Tibial nerve (tissue), 4 donors: ENCODE measurements around the gene WDR45B.

Source experiments
- EP300 ChIP-seq, 2 donors: sonication (generic); formaldehyde crosslinking; IDR thresholded peaks; one replicate each; pipeline ENCODE4 v1.6.1; 2017; ENCODE audit warnings: antibody characterized with exemption in 2 of 2, mild to moderate bottlenecking in 1 of 2
- TF ChIP-seq, protein P1 (sequence below), 5 experiments: fragments of 200-600 bp in 3 of 5; fragments of 450-650 bp in 2 of 5; sonication (generic) in 3 of 5; IDR thresholded peaks; one replicate each; pipeline ENCODE4 v1.5.1; 2016 to 2019; ENCODE audit warnings: antibody characterized with exemption in 5 of 5, mild to moderate bottlenecking in 3 of 5, moderate library complexity in 2 of 5

DNA sequence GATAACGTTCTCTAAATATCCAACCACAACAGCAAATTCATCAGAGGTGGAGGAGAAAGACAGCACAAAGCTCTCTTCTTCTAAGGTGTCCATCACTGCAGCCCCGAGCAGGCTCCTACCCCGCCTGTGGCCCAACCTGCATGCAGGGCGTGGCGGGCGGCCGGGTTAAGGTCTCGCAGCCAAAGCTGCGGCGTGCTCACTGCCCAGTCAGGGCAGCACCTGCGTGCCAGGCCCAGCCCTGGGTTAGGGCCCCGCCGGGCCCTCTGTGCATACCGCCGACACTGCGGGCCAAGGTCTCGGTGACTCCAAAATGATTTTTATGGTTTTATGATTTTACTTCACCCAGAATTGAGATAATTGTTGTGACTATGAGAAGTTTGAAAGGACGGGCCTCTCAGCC is 70.9 kb downstream of the WDR45B start:
- TF ChIP-seq EP300 (IDR thresholded peaks at IDR 0.05) = no peak
- TF ChIP-seq, protein P1, sequence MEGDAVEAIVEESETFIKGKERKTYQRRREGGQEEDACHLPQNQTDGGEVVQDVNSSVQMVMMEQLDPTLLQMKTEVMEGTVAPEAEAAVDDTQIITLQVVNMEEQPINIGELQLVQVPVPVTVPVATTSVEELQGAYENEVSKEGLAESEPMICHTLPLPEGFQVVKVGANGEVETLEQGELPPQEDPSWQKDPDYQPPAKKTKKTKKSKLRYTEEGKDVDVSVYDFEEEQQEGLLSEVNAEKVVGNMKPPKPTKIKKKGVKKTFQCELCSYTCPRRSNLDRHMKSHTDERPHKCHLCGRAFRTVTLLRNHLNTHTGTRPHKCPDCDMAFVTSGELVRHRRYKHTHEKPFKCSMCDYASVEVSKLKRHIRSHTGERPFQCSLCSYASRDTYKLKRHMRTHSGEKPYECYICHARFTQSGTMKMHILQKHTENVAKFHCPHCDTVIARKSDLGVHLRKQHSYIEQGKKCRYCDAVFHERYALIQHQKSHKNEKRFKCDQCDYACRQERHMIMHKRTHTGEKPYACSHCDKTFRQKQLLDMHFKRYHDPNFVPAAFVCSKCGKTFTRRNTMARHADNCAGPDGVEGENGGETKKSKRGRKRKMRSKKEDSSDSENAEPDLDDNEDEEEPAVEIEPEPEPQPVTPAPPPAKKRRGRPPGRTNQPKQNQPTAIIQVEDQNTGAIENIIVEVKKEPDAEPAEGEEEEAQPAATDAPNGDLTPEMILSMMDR (IDR thresholded peaks at IDR 0.05) = no peak
